A549 (cell line): ENCODE data around the gene GPR4. TPM values are rescaled to one million over a fixed set of nuclear protein-coding genes. Genes with fewer than 3 reads are reported as not detected.
A peak's percentile ranks its signal among the peaks of the same experiment; 100 is the strongest.

ENCODE experiments used
- ATAC-seq, 2 experiments: fragments of 200-7000 bp in 1 of 2; fragments of >200 bp in 1 of 2; cut with Nextera tagmentation in 1 of 2; cut with Tn5 transposase in 1 of 2; 3 replicates each; pipeline versions ENCODE4 v1.8.0 to v1.9.1; 2018 to 2020; ENCODE audit warnings: mild to moderate bottlenecking in 1 of 2, moderate library complexity in 1 of 2
- CTCF ChIA-PET: fragments of 300-600 bp; sonication (Branson Sonifier 250); formaldehyde crosslinking; extraction: SDS; loops from one replicate; lab custom pipeline; 2021; ENCODE audit warnings: antibody characterized with exemption, inconsistent platforms; lab: Yijun Ruan, JAX
- POLR2A ChIA-PET: fragments of 350-600 bp; formaldehyde crosslinking; extraction: SDS; loops from one replicate; lab custom pipeline; 2021; ENCODE audit warnings: antibody characterized with exemption, inconsistent platforms; lab: Yijun Ruan, JAX
- DNase-seq, 2 experiments: peaks; one replicate each; pipeline versions ENCODE4 v3.0.0 to v3.0.0-alpha.2; 2011 to 2016; ENCODE audit warnings: low read depth in 1 of 2, low spot score in 1 of 2
- FAIRE-seq: peaks from 2 replicates; lab custom pipeline; 2011; peaks lifted over from hg19 to GRCh38; lab: Jason Lieb, UNC
- H3K27ac ChIP-seq, 2 experiments: fragments of >200 bp; sonication (Bioruptor Twin); formaldehyde crosslinking; 3 replicates each; pipeline ENCODE4 v1.5.1; 2016 to 2017
- H3K4me1 ChIP-seq: fragments of >200 bp; sonication (Bioruptor Twin); formaldehyde crosslinking; 3 replicates; pipeline ENCODE4 v1.6.1; 2016
- H3K4me2 ChIP-seq: fragments of >200 bp; sonication (Bioruptor Twin); formaldehyde crosslinking; 3 replicates; pipeline ENCODE4 v1.6.1; 2016
- H3K4me3 ChIP-seq: fragments of >200 bp; sonication (Bioruptor Twin); formaldehyde crosslinking; 3 replicates; pipeline ENCODE4 v1.5.1; 2016
- H3K9me3 ChIP-seq: fragments of >200 bp; sonication (Bioruptor Twin); formaldehyde crosslinking; 3 replicates; pipeline ENCODE4 v1.6.1; 2016
- BCL3 ChIP-seq: fragments of >200 bp; sonication (Bioruptor Twin); formaldehyde crosslinking; IDR thresholded peaks from 3 replicates; pipeline ENCODE4 v1.6.1; 2016
- CEBPB ChIP-seq, 2 experiments: fragments of >200 bp in 1 of 2; sonication (Bioruptor Twin) in 1 of 2; formaldehyde crosslinking in 1 of 2; IDR thresholded peaks; 2 replicates each; pipeline ENCODE4 v1.6.1; 2012 to 2016
- CHD4 ChIP-seq: fragments of 200-600 bp; sonication (generic); IDR thresholded peaks from 2 replicates; pipeline ENCODE4 v1.6.1; 2016; ENCODE audit warnings: antibody characterized with exemption, mild to moderate bottlenecking, borderline replicate concordance
- EHMT2 ChIP-seq: fragments of 200-600 bp; sonication (generic); IDR thresholded peaks from 2 replicates; pipeline ENCODE4 v1.6.1; 2016; ENCODE audit warnings: antibody characterized with exemption, low read depth, mild to moderate bottlenecking, moderate library complexity
- FOSB ChIP-seq: fragments of 250-450 bp; sonication (Bioruptor Pico); IDR thresholded peaks from 2 replicates; pipeline ENCODE4 v1.5.0; 2020; ENCODE audit warnings: mild to moderate bottlenecking, moderate library complexity
- FOXS1 ChIP-seq: fragments of 250-450 bp; sonication (Bioruptor Pico); IDR thresholded peaks from 2 replicates; pipeline ENCODE4 v1.5.0; 2020; ENCODE audit warnings: mild to moderate bottlenecking, moderate library complexity
- GATA3 ChIP-seq: IDR thresholded peaks from 2 replicates; pipeline ENCODE4 v1.6.1; 2012; ENCODE audit warnings: borderline replicate concordance
- HES2 ChIP-seq: fragments of >200 bp; sonication (Bioruptor Twin); formaldehyde crosslinking; IDR thresholded peaks from 2 replicates; pipeline ENCODE4 v1.6.1; 2016
- HMGXB4 ChIP-seq: fragments of 250-450 bp; sonication (Bioruptor Pico); IDR thresholded peaks from 2 replicates; pipeline ENCODE4 v1.5.0; 2021; ENCODE audit warnings: mild to moderate bottlenecking, moderate library complexity, borderline replicate concordance
- HOXA7 ChIP-seq: fragments of 250-450 bp; sonication (Bioruptor Pico); IDR thresholded peaks from 2 replicates; pipeline ENCODE4 v1.5.0; 2020; ENCODE audit warnings: mild to moderate bottlenecking, moderate library complexity
- HOXB5 ChIP-seq: fragments of 250-450 bp; sonication (Bioruptor Pico); IDR thresholded peaks from 2 replicates; pipeline ENCODE4 v1.5.0; 2020; ENCODE audit warnings: mild to moderate bottlenecking, moderate library complexity
- JUN ChIP-seq, 2 experiments: fragments of >200 bp; sonication (Bioruptor Twin); formaldehyde crosslinking; IDR thresholded peaks; 2 replicates in 1 of 2; 3 replicates in 1 of 2; pipeline ENCODE4 v1.6.1; 2016 to 2017
- JUNB ChIP-seq: fragments of >200 bp; sonication (Bioruptor Twin); formaldehyde crosslinking; IDR thresholded peaks from 2 replicates; pipeline ENCODE4 v1.6.1; 2016
- KDM5A ChIP-seq: fragments of 200-600 bp; sonication (generic); IDR thresholded peaks from 2 replicates; pipeline ENCODE4 v1.6.1; 2016; ENCODE audit warnings: antibody characterized with exemption, mild to moderate bottlenecking
- MYC ChIP-seq: IDR thresholded peaks from 2 replicates; pipeline ENCODE4 v1.6.1; 2012; ENCODE audit warnings: mild to moderate bottlenecking, inconsistent platforms, low read length, improper control_type of control experiment, borderline replicate concordance
- NFE2L2 ChIP-seq: fragments of 150-350 bp; conservative IDR thresholded peaks from 2 replicates; pipeline ENCODE4 v1.6.1; 2014; ENCODE audit warnings: low read length
- NR3C1 ChIP-seq: fragments of >200 bp; sonication (Bioruptor Twin); formaldehyde crosslinking; IDR thresholded peaks from 3 replicates; pipeline ENCODE4 v1.6.1; 2017
- POLR2AphosphoS2 ChIP-seq: conservative IDR thresholded peaks from 2 replicates; pipeline ENCODE4 v1.6.1; 2012; ENCODE audit warnings: low read length, improper control_type of control experiment, inconsistent platforms
- RARB ChIP-seq: fragments of 250-450 bp; sonication (Bioruptor Pico); IDR thresholded peaks from 2 replicates; pipeline ENCODE4 v1.8.0; 2021; ENCODE audit warnings: mild to moderate bottlenecking, moderate library complexity
- RCOR1 ChIP-seq: fragments of 150-350 bp; IDR thresholded peaks from 2 replicates; pipeline ENCODE4 v1.6.1; 2014; ENCODE audit warnings: antibody characterized with exemption, low read length, low read depth
- RNF2 ChIP-seq: fragments of 200-600 bp; sonication (generic); IDR thresholded peaks from 2 replicates; pipeline ENCODE4 v1.6.1; 2016; ENCODE audit warnings: low read depth, mild to moderate bottlenecking, antibody characterized with exemption, moderate library complexity, borderline replicate concordance
- TFCP2L1 ChIP-seq: fragments of 250-450 bp; sonication (Bioruptor Pico); IDR thresholded peaks from 2 replicates; pipeline ENCODE4 v1.5.0; 2021; ENCODE audit warnings: mild to moderate bottlenecking
- TP53 ChIP-seq: fragments of 250-450 bp; sonication (Bioruptor Pico); IDR thresholded peaks from 2 replicates; pipeline ENCODE4 v1.5.0; 2021; ENCODE audit warnings: mild to moderate bottlenecking, moderate library complexity
- ZNF302 ChIP-seq: fragments of 250-450 bp; sonication (Bioruptor Pico); IDR thresholded peaks from 2 replicates; pipeline ENCODE4 v1.9.0; 2021; ENCODE audit warnings: inconsistent platforms, mild to moderate bottlenecking, moderate library complexity
- ZSCAN20 ChIP-seq: fragments of 250-450 bp; sonication (Bioruptor Pico); IDR thresholded peaks from 2 replicates; pipeline ENCODE4 v1.8.0; 2022; ENCODE audit warnings: mild to moderate bottlenecking, moderate library complexity
- WGBS: methylation state at CpG from one replicate; pipeline ENCODE4 v1.1.6; 2017; ENCODE audit errors: missing lambda C conversion rate; 5-methylcytosine and 5-hydroxymethylcytosine counted together
- polyA plus RNA-seq, 4 experiments: library from polyadenylated mRNA; depleted of rRNA in 3 of 4; stranded (reverse); fragments of >200 nt; fragmentation: RNase III in 1 of 4; extraction: RNeasy Plus Mini Kit Qiagen cat#74134 plus additional on column Dnase treatment in 1 of 4; gene quantifications; 2 replicates in 3 of 4; 3 replicates in 1 of 4; pipeline ENCODE4 v1.2.3, GENCODE V29; 2011 to 2017
- TF ChIP-seq, protein P1 (sequence below): fragments of >200 bp; sonication (Bioruptor Twin); formaldehyde crosslinking; IDR thresholded peaks from 3 replicates; pipeline ENCODE4 v1.5.1; 2016
- TF ChIP-seq, protein P2 (sequence below): IDR thresholded peaks from 2 replicates; pipeline ENCODE4 v1.6.1; 2012
- TF ChIP-seq, protein P3 (sequence below): fragments of 200-600 bp; sonication (generic); IDR thresholded peaks from 2 replicates; pipeline ENCODE4 v1.6.1; 2016; ENCODE audit warnings: antibody characterized with exemption, mild to moderate bottlenecking, moderate library complexity
- TF ChIP-seq, protein P4 (sequence below): IDR thresholded peaks from 2 replicates; pipeline ENCODE4 v1.6.1; 2012

Gene GPR4
- polyA plus RNA-seq, 2 of the 4 experiments (the other 2 are of a cell fraction): 0.03 to 0.10 TPM

GRCh38 chr19:45641274-45642105, 39.5 kb upstream of the GPR4 start:
- ChIA-PET CTCF (interaction anchor here (0.6 to 15.1 kb wide), 65 partner anchors 11 to 239 kb away, joined by 3 to 437 read pairs (median 9); partner anchors contain the start of genes FOSB, GIPR, GPR4 and OPA3), POLR2A (interaction anchor here (0.5 to 2.9 kb wide), 22 partner anchors 9 to 455 kb away, joined by 3 to 25 read pairs (median 6); partner anchors contain the start of genes OPA3, QPCTL, SNRPD2 and VASP)
- H3K4me3 ChIP-seq: peak overlapping the region; percentile 51
- H3K4me2 ChIP-seq: peak overlapping the region; percentile 96
- DNase-seq (peak; percentile 97 to 98), FAIRE-seq (peak; percentile 91), ATAC-seq (peak; percentile 44 to 69)
- H3K4me1 ChIP-seq: peaks cover 49% of the 10 kb centered on the region
- 2% methylated on average over 35 of the region's 40 CpGs for WGBS
- peak overlapping the region; percentile 88 to 90 for H3K27ac ChIP-seq
- no peaks in the 10 kb centered on the region for H3K9me3 ChIP-seq
- TF ChIP-seq ZNF302 (no peak), NR3C1 (no peak), JUN (IDR thresholded peaks at IDR 0.05) (peak in 1 of 2 experiments; percentile 11; a peak in 1 of 5 replicates), RCOR1 (no peak), HES2 (no peak), CHD4 (no peak), ZSCAN20 (CRISPR knock-in tag) (no peak), POLR2AphosphoS2 (no peak), BCL3 (no peak), HMGXB4 (CRISPR knock-in tag) (0 out of 2 replicates have a peak, but pooled peaks have one; percentile 19), KDM5A (no peak), JUNB (no peak), FOXS1 (CRISPR knock-in tag) (no peak), NFE2L2 (no peak), TFCP2L1 (CRISPR knock-in tag) (peak; percentile 62; the same call in 1 of the 2 replicates), RARB (CRISPR knock-in tag) (no peak), MYC (no peak; the same call in 1 of the 2 replicates), HOXA7 (no peak), EHMT2 (no peak), HOXB5 (no peak), FOSB (CRISPR knock-in tag) (no peak), GATA3 (no peak), RNF2 (no peak), CEBPB (IDR thresholded peaks at IDR 0.05) (no peak), TP53 (peak; percentile 88; the same call in 1 of the 2 replicates)
- TF ChIP-seq, protein P1, sequence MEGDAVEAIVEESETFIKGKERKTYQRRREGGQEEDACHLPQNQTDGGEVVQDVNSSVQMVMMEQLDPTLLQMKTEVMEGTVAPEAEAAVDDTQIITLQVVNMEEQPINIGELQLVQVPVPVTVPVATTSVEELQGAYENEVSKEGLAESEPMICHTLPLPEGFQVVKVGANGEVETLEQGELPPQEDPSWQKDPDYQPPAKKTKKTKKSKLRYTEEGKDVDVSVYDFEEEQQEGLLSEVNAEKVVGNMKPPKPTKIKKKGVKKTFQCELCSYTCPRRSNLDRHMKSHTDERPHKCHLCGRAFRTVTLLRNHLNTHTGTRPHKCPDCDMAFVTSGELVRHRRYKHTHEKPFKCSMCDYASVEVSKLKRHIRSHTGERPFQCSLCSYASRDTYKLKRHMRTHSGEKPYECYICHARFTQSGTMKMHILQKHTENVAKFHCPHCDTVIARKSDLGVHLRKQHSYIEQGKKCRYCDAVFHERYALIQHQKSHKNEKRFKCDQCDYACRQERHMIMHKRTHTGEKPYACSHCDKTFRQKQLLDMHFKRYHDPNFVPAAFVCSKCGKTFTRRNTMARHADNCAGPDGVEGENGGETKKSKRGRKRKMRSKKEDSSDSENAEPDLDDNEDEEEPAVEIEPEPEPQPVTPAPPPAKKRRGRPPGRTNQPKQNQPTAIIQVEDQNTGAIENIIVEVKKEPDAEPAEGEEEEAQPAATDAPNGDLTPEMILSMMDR: no peak
- TF ChIP-seq, protein P2, sequence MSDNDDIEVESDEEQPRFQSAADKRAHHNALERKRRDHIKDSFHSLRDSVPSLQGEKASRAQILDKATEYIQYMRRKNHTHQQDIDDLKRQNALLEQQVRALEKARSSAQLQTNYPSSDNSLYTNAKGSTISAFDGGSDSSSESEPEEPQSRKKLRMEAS: peak; percentile 92
- TF ChIP-seq, protein P3, sequence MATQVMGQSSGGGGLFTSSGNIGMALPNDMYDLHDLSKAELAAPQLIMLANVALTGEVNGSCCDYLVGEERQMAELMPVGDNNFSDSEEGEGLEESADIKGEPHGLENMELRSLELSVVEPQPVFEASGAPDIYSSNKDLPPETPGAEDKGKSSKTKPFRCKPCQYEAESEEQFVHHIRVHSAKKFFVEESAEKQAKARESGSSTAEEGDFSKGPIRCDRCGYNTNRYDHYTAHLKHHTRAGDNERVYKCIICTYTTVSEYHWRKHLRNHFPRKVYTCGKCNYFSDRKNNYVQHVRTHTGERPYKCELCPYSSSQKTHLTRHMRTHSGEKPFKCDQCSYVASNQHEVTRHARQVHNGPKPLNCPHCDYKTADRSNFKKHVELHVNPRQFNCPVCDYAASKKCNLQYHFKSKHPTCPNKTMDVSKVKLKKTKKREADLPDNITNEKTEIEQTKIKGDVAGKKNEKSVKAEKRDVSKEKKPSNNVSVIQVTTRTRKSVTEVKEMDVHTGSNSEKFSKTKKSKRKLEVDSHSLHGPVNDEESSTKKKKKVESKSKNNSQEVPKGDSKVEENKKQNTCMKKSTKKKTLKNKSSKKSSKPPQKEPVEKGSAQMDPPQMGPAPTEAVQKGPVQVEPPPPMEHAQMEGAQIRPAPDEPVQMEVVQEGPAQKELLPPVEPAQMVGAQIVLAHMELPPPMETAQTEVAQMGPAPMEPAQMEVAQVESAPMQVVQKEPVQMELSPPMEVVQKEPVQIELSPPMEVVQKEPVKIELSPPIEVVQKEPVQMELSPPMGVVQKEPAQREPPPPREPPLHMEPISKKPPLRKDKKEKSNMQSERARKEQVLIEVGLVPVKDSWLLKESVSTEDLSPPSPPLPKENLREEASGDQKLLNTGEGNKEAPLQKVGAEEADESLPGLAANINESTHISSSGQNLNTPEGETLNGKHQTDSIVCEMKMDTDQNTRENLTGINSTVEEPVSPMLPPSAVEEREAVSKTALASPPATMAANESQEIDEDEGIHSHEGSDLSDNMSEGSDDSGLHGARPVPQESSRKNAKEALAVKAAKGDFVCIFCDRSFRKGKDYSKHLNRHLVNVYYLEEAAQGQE: no peak
- TF ChIP-seq, protein P4, sequence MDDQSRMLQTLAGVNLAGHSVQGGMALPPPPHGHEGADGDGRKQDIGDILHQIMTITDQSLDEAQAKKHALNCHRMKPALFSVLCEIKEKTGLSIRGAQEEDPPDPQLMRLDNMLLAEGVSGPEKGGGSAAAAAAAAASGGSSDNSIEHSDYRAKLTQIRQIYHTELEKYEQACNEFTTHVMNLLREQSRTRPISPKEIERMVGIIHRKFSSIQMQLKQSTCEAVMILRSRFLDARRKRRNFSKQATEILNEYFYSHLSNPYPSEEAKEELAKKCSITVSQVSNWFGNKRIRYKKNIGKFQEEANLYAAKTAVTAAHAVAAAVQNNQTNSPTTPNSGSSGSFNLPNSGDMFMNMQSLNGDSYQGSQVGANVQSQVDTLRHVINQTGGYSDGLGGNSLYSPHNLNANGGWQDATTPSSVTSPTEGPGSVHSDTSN: no peak
